Uterus (tissue), 4 donors: ENCODE data around the gene SNCB. TPM values are rescaled to one million over a fixed set of nuclear protein-coding genes. Genes with fewer than 3 reads are reported as not detected.

ENCODE experiments used
- DNase-seq, 2 donors: peaks; one replicate each; pipeline ENCODE4 v3.0.0-alpha.2; 2019 to 2020
- H3K27ac ChIP-seq, 2 donors: fragments of 200-600 bp; sonication (generic); 1 replicate in 1 of 2; 2 replicates in 1 of 2; pipeline ENCODE4 v1.5.1; 2016 to 2018
- H3K27me3 ChIP-seq, 2 donors: fragments of 200-600 bp; sonication (generic); one replicate each; pipeline ENCODE4 v1.5.1; 2018 to 2019; ENCODE audit warnings: control low read depth in 1 of 2
- H3K36me3 ChIP-seq, 2 donors: fragments of 200-600 bp; sonication (generic); one replicate each; pipeline ENCODE4 v1.5.1; 2019; ENCODE audit warnings: control low read depth in 1 of 2
- H3K4me1 ChIP-seq, 2 donors: fragments of 200-600 bp; sonication (generic); one replicate each; pipeline ENCODE4 v1.5.1; 2018 to 2019; ENCODE audit warnings: control low read depth in 1 of 2
- H3K4me3 ChIP-seq, 2 donors: fragments of 200-600 bp; sonication (generic); 1 replicate in 1 of 2; 2 replicates in 1 of 2; pipeline ENCODE4 v1.5.1; 2018 to 2019; ENCODE audit warnings: mild to moderate bottlenecking in 1 of 2
- H3K9me3 ChIP-seq, 2 donors: fragments of 200-600 bp; sonication (generic); one replicate each; pipeline ENCODE4 v1.5.1; 2019; ENCODE audit warnings: control low read depth in 1 of 2
- POLR2A ChIP-seq, 2 donors: fragments of 450-650 bp; IDR thresholded peaks; one replicate each; pipeline ENCODE4 v1.6.1; 2016; ENCODE audit warnings: antibody characterized with exemption in 2 of 2, mild to moderate bottlenecking in 1 of 2, moderate library complexity in 1 of 2
- intact Hi-C: fragments of 100-400 bp; cut with DNase I; formaldehyde crosslinking; loops from one replicate; pipeline ENCODE4 v1.15.1; 2023; ENCODE audit warnings: low total_unique reads
- total RNA-seq, 4 donors: library from RNA; depleted of rRNA in 3 of 4; stranded (reverse); fragments of >200 nt in 3 of 4; gene quantifications; one replicate each; pipeline versions ENCODE4 v1.1.0 to v1.2.4, GENCODE V29; 2014 to 2023
- TF ChIP-seq, protein P1 (sequence below), 4 experiments: fragments of 200-600 bp in 2 of 4; fragments of 450-650 bp in 2 of 4; sonication (generic) in 2 of 4; IDR thresholded peaks; one replicate each; pipeline ENCODE4 v1.5.1; 2016 to 2019; ENCODE audit warnings: antibody characterized with exemption in 4 of 4, mild to moderate bottlenecking in 2 of 4, moderate library complexity in 1 of 4
- donor health status: DM: yes; HTN: yes; CAD: no.

The SNCB gene
- total RNA-seq, 4 donors from 2014 or later, result not detected

GRCh38 chr5:176642675-176643490 lies 12.5 kb upstream of the SNCB start:
- DNase-seq, result no peak
- TF ChIP-seq, protein P1, sequence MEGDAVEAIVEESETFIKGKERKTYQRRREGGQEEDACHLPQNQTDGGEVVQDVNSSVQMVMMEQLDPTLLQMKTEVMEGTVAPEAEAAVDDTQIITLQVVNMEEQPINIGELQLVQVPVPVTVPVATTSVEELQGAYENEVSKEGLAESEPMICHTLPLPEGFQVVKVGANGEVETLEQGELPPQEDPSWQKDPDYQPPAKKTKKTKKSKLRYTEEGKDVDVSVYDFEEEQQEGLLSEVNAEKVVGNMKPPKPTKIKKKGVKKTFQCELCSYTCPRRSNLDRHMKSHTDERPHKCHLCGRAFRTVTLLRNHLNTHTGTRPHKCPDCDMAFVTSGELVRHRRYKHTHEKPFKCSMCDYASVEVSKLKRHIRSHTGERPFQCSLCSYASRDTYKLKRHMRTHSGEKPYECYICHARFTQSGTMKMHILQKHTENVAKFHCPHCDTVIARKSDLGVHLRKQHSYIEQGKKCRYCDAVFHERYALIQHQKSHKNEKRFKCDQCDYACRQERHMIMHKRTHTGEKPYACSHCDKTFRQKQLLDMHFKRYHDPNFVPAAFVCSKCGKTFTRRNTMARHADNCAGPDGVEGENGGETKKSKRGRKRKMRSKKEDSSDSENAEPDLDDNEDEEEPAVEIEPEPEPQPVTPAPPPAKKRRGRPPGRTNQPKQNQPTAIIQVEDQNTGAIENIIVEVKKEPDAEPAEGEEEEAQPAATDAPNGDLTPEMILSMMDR (IDR thresholded peaks at IDR 0.05), result no peak
- TF ChIP-seq POLR2A (IDR thresholded peaks at IDR 0.05), result no peak
- Histone ChIP-seq H3K27me3 (no peaks in the 10 kb centered on the region), H3K4me1 (peaks cover 0 to under 1% of the 10 kb centered on the region in 2 donors), H3K4me3 (no peak overlapping the region), H3K9me3 (no peaks in the 10 kb centered on the region), H3K36me3 (no peaks in the 10 kb centered on the region), H3K27ac (no peak overlapping the region)
- intact Hi-C loops, result no loop called here

GRCh38 chr5:176640616-176641015 lies 10.3 kb upstream of the SNCB start:
- Histone ChIP-seq H3K4me1 (no peaks in the 10 kb centered on the region), H3K9me3 (no peaks in the 10 kb centered on the region)
- intact Hi-C loops, result no loop called here

DNA sequence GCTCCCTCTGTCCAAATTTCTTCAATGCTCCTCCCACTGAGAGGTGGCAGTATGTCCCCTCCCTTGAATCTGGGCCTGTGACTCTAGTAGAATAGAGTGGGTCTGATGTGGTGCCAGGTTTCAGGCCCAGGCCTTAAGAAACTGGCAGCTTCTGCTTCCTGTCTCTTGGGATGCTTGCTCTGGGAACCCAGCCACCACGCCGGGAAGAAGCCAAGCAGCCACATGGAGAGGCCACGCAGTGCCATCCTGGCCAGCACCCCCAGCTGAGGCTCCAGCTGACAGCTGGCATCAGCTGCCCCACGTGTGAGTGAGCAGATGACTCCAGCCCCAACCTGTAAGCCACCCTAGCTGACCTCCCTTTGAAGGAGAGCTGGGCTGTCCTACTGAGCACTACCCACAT lies 9.6 kb upstream of the SNCB start:
- intact Hi-C loops, result no loop called here
- DNase-seq, result no peak

More at GRCh38 chr5:176640616-176641015, 10.3 kb upstream of the SNCB start:
- no peak for TF ChIP-seq POLR2A (IDR thresholded peaks at IDR 0.05)
- TF ChIP-seq, protein P1 (IDR thresholded peaks at IDR 0.05), result no peak
- Histone ChIP-seq H3K4me3 (no peak overlapping the region), H3K36me3 (no peaks in the 10 kb centered on the region), H3K27ac (no peak overlapping the region), H3K27me3 (no peaks in the 10 kb centered on the region)
- no peak for DNase-seq

DNA sequence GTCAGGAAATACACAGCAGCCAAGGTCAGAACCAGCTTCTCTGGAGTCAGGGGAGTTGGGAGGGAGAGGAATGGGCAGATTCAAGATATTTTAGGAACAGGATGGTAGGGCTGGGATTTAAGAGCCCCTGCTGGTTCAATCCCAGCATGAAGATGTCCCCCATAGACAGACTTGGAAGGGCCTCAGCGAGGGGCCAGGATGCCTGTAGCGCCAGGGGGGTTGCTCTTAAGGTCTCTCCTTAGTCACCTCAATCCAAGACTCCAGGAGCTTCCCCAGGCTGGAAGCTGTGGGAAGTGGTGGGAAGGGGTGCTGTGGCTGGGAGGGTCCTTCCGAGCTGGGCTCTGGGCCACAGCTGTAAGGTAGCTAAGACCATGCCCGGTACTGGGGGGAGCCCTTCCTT lies 8.9 kb upstream of the SNCB start:
- Histone ChIP-seq H3K9me3 (no peaks in the 10 kb centered on the region), H3K4me3 (no peak overlapping the region), H3K27ac (no peak overlapping the region), H3K27me3 (no peaks in the 10 kb centered on the region), H3K4me1 (no peaks in the 10 kb centered on the region), H3K36me3 (no peaks in the 10 kb centered on the region)
- TF ChIP-seq POLR2A (IDR thresholded peaks at IDR 0.05), result no peak
- TF ChIP-seq, protein P1 (IDR thresholded peaks at IDR 0.05), result no peak
- intact Hi-C loops, result no loop called here
- DNase-seq, result no peak

More for the DNA sequence above, 9.6 kb upstream of the SNCB start:
- H3K27ac ChIP-seq, result no peak overlapping the region
- H3K4me1 ChIP-seq, result no peaks in the 10 kb centered on the region
- TF ChIP-seq, protein P1 (IDR thresholded peaks at IDR 0.05), result no peak
- no peak for TF ChIP-seq POLR2A (IDR thresholded peaks at IDR 0.05)
- H3K9me3 ChIP-seq, result no peaks in the 10 kb centered on the region
- no peaks in the 10 kb centered on the region for H3K36me3 ChIP-seq
- no peak overlapping the region for H3K4me3 ChIP-seq
- no peaks in the 10 kb centered on the region for H3K27me3 ChIP-seq

DNA sequence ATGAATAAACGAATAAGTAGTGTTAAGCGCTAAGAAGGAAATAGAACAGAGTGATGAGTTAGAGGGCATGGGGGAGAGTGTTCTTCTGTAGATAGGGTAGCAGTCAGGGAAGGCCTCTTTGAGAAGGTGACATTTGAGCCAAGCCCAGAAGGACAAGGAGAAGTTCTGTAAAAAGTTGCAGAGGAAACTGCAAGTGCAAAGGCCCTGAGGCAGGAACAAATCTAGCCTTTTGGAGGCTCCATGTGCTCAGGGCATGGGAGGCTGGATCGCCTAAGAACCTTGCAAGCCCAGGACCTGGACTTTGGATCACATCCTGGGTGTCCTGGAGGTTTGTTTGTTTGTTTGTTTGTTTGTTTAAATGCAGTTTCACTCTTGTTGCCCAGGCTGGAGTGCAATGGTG lies 8.1 kb upstream of the SNCB start:
- intact Hi-C loops, result no loop called here
- H3K9me3 ChIP-seq, result no peaks in the 10 kb centered on the region
- DNase-seq, result no peak
- no peaks in the 10 kb centered on the region for H3K36me3 ChIP-seq
- H3K4me3 ChIP-seq, result no peak overlapping the region
- no peak overlapping the region for H3K27ac ChIP-seq
- H3K27me3 ChIP-seq, result no peaks in the 10 kb centered on the region
- H3K4me1 ChIP-seq, result no peaks in the 10 kb centered on the region
- TF ChIP-seq, protein P1 (IDR thresholded peaks at IDR 0.05), result no peak
- no peak for TF ChIP-seq POLR2A (IDR thresholded peaks at IDR 0.05)
